ENCODE results near the gene DUOXA1. TPM values are rescaled to one million over a fixed set of nuclear protein-coding genes. Genes with fewer than 3 reads are reported as not detected.
A peak's percentile ranks its signal among the peaks of the same experiment; 100 is the strongest.

The DUOXA1 gene
- total and polyA plus RNA-seq, 9 of the 15 experiments (the other 6 are each of a cell fraction or from before 2014, with no cell fraction given), result 0.17 to 0.74 (median 0.24) TPM; not detected in 6

DNA sequence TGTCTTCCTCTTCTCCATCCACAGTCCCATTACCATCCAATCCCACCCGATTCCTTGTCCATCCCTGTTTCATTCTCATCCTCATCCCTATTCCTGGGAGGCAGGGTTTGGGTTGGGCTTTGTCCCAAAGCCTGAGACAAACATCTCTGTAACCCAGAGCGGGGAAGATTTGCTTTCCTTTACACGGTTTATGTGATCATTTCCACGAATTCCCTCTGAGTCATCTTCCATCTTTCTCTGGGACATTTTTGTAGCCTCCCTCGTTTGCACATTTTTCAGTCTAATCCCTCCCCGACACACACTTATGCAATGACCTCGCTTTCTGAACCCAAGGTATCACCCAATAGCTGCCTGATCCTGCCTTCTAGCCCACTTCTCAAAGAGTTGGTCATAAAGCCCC, 38.5 kb downstream of the DUOXA1 start (continued):
- TF ChIP-seq, protein P1, sequence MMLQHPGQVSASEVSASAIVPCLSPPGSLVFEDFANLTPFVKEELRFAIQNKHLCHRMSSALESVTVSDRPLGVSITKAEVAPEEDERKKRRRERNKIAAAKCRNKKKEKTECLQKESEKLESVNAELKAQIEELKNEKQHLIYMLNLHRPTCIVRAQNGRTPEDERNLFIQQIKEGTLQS (IDR thresholded peaks at IDR 0.05), result peak; percentile 89
- TF ChIP-seq, protein P1 (CRISPR knock-in tag; conservative IDR thresholded peaks at IDR 0.05), result no peak
- TF ChIP-seq ZNF354B (CRISPR knock-in tag; IDR thresholded peaks at IDR 0.05), result no peak
- no peak for TF ChIP-seq SNRNP70 (optimal IDR thresholded peaks at IDR 0.05; ENCODE audit: low read depth, low read length)
- TF ChIP-seq, protein P2, sequence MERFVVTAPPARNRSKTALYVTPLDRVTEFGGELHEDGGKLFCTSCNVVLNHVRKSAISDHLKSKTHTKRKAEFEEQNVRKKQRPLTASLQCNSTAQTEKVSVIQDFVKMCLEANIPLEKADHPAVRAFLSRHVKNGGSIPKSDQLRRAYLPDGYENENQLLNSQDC (CRISPR knock-in tag; IDR thresholded peaks at IDR 0.05), result no peak
- TF ChIP-seq NBN (IDR thresholded peaks at IDR 0.05; ENCODE audit: low read depth), result no peak; the same call in 1 of the 2 replicates
- TF ChIP-seq KDM4B (IDR thresholded peaks at IDR 0.05; ENCODE audit: borderline replicate concordance in 2 of 2, low read depth in 1 of 2), result no peak
- TF ChIP-seq, protein P3, sequence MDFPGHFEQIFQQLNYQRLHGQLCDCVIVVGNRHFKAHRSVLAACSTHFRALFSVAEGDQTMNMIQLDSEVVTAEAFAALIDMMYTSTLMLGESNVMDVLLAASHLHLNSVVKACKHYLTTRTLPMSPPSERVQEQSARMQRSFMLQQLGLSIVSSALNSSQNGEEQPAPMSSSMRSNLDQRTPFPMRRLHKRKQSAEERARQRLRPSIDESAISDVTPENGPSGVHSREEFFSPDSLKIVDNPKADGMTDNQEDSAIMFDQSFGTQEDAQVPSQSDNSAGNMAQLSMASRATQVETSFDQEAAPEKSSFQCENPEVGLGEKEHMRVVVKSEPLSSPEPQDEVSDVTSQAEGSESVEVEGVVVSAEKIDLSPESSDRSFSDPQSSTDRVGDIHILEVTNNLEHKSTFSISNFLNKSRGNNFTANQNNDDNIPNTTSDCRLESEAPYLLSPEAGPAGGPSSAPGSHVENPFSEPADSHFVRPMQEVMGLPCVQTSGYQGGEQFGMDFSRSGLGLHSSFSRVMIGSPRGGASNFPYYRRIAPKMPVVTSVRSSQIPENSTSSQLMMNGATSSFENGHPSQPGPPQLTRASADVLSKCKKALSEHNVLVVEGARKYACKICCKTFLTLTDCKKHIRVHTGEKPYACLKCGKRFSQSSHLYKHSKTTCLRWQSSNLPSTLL (IDR thresholded peaks at IDR 0.05), result peak; percentile 62; the same call in 1 of the 2 replicates
- peak; percentile 70 for TF ChIP-seq SMARCA4 (IDR thresholded peaks at IDR 0.05)
- no peak for TF ChIP-seq MYNN (IDR thresholded peaks at IDR 0.05)
- TF ChIP-seq MYNN (CRISPR knock-in tag; IDR thresholded peaks at IDR 0.05), result no peak
- TF ChIP-seq FOXK2 (conservative IDR thresholded peaks at IDR 0.05 in 1 of 2, IDR thresholded peaks at IDR 0.05 in 1 of 2; ENCODE audit: low read depth in 2 of 2), result 0 out of 4 replicates have a peak, but pooled peaks have one; percentile 9 to 13
- TF ChIP-seq FOSL1 (tag; conservative IDR thresholded peaks at IDR 0.05), result peak; percentile 67
- peak; percentile 60; the same call in 1 of the 2 replicates for TF ChIP-seq DPF2 (IDR thresholded peaks at IDR 0.05)
- TF ChIP-seq ADNP (tag; IDR thresholded peaks at IDR 0.05), result no peak
- no peak for TF ChIP-seq BACH1 (tag; IDR thresholded peaks at IDR 0.05)
- TF ChIP-seq TCF3 (CRISPR knock-in tag; IDR thresholded peaks at IDR 0.05), result 0 out of 2 replicates have a peak, but pooled peaks have one; percentile 12
- peak; percentile 75 for TF ChIP-seq JUN (IDR thresholded peaks at IDR 0.05; ENCODE audit: borderline replicate concordance, low read depth, low read length)
- no peak for TF ChIP-seq JUN (CRISPR knock-in tag; IDR thresholded peaks at IDR 0.05; ENCODE audit: borderline replicate concordance)
- TF ChIP-seq ATF7 (IDR thresholded peaks at IDR 0.05), result peak; percentile 61
